Measurements from ENCODE around the gene DENND4C.

DENND4C gene

DNA sequence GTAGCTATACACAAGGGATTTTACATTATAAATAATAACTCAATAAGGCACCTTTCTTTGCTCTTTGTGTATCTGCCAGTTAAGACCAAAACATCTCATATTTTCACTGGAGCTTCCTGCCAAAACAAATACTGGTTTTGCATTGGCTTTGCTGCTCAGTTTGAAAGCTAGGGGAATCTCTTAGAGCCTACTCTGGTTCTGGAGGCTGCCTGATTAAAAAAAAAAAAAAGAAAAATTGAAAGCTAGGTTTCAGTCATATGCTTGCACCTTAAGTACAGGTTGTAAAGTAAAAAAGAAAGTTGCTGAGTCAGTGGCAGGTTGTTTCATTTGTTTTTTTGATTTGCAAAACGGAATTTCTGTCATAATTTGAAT is 2.3 kb downstream of the DENND4C start:
- TF ChIP-seq TAF1 (IDR thresholded peaks at IDR 0.05; ENCODE audit: borderline replicate concordance, insufficient read depth, low read length) (no peak), FOXP2 (optimal IDR thresholded peaks at IDR 0.05; ENCODE audit: borderline replicate concordance, extremely low read depth, extremely low read length, insufficient read depth) (no peak), SIN3A (IDR thresholded peaks at IDR 0.05; ENCODE audit: borderline replicate concordance, insufficient read depth, low read length) (no peak), POLR2AphosphoS5 (IDR thresholded peaks at IDR 0.05; ENCODE audit: low read depth, low read length) (no peak)
- TF ChIP-seq, protein P1, sequence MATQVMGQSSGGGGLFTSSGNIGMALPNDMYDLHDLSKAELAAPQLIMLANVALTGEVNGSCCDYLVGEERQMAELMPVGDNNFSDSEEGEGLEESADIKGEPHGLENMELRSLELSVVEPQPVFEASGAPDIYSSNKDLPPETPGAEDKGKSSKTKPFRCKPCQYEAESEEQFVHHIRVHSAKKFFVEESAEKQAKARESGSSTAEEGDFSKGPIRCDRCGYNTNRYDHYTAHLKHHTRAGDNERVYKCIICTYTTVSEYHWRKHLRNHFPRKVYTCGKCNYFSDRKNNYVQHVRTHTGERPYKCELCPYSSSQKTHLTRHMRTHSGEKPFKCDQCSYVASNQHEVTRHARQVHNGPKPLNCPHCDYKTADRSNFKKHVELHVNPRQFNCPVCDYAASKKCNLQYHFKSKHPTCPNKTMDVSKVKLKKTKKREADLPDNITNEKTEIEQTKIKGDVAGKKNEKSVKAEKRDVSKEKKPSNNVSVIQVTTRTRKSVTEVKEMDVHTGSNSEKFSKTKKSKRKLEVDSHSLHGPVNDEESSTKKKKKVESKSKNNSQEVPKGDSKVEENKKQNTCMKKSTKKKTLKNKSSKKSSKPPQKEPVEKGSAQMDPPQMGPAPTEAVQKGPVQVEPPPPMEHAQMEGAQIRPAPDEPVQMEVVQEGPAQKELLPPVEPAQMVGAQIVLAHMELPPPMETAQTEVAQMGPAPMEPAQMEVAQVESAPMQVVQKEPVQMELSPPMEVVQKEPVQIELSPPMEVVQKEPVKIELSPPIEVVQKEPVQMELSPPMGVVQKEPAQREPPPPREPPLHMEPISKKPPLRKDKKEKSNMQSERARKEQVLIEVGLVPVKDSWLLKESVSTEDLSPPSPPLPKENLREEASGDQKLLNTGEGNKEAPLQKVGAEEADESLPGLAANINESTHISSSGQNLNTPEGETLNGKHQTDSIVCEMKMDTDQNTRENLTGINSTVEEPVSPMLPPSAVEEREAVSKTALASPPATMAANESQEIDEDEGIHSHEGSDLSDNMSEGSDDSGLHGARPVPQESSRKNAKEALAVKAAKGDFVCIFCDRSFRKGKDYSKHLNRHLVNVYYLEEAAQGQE (IDR thresholded peaks at IDR 0.05; ENCODE audit: insufficient read depth in 1 of 2, low read depth in 2 of 2, low read length in 2 of 2): no peak

DNA sequence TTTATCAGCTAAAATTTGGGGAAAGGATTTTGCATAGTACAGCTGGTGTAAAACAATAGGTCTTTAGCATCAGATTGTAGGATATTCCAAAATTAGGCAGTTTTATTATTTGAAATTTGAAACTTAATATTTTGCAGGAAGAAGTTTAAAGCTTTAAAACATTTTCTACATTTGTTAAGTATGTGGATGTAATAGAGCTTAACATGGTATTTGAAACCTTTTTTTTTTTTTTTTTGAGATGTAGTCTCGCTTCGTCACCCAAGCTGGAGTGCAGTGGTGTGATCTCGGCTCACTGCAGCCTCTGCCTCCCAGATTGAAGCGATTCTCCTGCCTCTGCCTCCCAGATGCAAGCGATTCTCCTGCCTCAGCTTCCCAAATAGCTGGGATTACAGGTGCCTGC is 2.9 kb downstream of the DENND4C start:
- TF ChIP-seq SIN3A (IDR thresholded peaks at IDR 0.05; ENCODE audit: borderline replicate concordance, insufficient read depth, low read length) (no peak), POLR2AphosphoS5 (IDR thresholded peaks at IDR 0.05; ENCODE audit: low read depth, low read length) (no peak), TAF1 (IDR thresholded peaks at IDR 0.05; ENCODE audit: borderline replicate concordance, insufficient read depth, low read length) (no peak), FOXP2 (optimal IDR thresholded peaks at IDR 0.05; ENCODE audit: borderline replicate concordance, extremely low read depth, extremely low read length, insufficient read depth) (no peak)
- TF ChIP-seq, protein P1 (IDR thresholded peaks at IDR 0.05; ENCODE audit: insufficient read depth in 1 of 2, low read depth in 2 of 2, low read length in 2 of 2): no peak

GRCh38 chr9:19239955-19240354 is 9.5 kb downstream of the DENND4C start:
- TF ChIP-seq POLR2AphosphoS5 (IDR thresholded peaks at IDR 0.05; ENCODE audit: low read depth, low read length) (no peak), FOXP2 (optimal IDR thresholded peaks at IDR 0.05; ENCODE audit: borderline replicate concordance, extremely low read depth, extremely low read length, insufficient read depth) (no peak), TAF1 (IDR thresholded peaks at IDR 0.05; ENCODE audit: borderline replicate concordance, insufficient read depth, low read length) (no peak), SIN3A (IDR thresholded peaks at IDR 0.05; ENCODE audit: borderline replicate concordance, insufficient read depth, low read length) (no peak)
- TF ChIP-seq, protein P1 (IDR thresholded peaks at IDR 0.05; ENCODE audit: insufficient read depth in 1 of 2, low read depth in 2 of 2, low read length in 2 of 2): no peak

- TF ChIP-seq TAF1 (IDR thresholded peaks at IDR 0.05; ENCODE audit: borderline replicate concordance, insufficient read depth, low read length) (no peak), SIN3A (IDR thresholded peaks at IDR 0.05; ENCODE audit: borderline replicate concordance, insufficient read depth, low read length) (no peak), POLR2AphosphoS5 (IDR thresholded peaks at IDR 0.05; ENCODE audit: low read depth, low read length) (no peak), FOXP2 (optimal IDR thresholded peaks at IDR 0.05; ENCODE audit: borderline replicate concordance, extremely low read depth, extremely low read length, insufficient read depth) (no peak)
- TF ChIP-seq, protein P1 (IDR thresholded peaks at IDR 0.05; ENCODE audit: insufficient read depth in 1 of 2, low read depth in 2 of 2, low read length in 2 of 2): no peak
Observed at GRCh38 chr9:19241728-19242127, 11.2 kb downstream of the DENND4C start.

Data from PFSK-1 (cell line).